HG02571 (cell line): ENCODE data around the gene SDCCAG8.
A peak's percentile ranks its signal among the peaks of the same experiment; 100 is the strongest.

Experiments
- ATAC-seq: cut with Tn5 transposase; IDR thresholded peaks from one replicate; pipeline ENCODE4 v1.9.1; 2021; ENCODE audit warnings: mild to moderate bottlenecking, moderate library complexity; ENCODE audit not compliant: unreplicated experiment

Gene SDCCAG8

DNA sequence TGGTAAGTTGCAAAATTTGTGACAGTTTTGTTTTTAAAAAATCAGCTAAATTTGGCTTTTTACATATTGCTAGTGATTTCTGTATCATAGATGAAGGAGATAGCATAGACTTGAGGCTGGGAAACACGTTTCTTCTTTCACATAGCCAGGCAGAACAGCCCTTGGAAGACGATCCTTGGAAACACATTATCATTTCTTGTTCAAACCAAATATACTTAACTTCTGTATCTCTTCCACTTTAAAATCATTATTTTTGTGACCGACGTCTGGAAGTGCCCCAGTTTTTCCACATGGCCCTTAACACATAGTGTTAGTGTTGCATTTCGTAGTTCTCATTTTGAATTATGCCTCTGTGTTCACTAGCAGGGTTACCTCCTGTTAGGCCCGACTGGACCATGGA is 193.5 kb downstream of the SDCCAG8 start:
- no peak for ATAC-seq

DNA sequence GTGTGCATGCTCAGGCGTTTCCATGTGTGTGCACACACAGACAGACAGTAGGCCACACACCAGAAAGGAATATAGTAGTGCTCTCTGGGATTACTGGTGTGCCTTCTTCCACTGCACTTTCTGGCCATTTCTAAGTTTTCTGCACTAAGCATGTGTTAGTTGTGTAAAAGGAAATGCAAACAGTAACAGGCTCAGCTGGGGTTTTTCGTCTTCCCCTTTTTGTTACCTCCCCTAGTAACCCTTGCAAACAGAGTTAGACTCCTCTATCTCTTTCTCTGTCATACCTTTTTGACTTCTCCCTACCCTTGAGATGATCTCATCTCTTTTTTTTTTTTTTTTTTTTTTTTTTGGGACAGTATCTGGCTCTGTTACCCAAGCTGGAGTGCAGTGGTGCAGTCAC is 196.3 kb downstream of the SDCCAG8 start:
- ATAC-seq: no peak

DNA sequence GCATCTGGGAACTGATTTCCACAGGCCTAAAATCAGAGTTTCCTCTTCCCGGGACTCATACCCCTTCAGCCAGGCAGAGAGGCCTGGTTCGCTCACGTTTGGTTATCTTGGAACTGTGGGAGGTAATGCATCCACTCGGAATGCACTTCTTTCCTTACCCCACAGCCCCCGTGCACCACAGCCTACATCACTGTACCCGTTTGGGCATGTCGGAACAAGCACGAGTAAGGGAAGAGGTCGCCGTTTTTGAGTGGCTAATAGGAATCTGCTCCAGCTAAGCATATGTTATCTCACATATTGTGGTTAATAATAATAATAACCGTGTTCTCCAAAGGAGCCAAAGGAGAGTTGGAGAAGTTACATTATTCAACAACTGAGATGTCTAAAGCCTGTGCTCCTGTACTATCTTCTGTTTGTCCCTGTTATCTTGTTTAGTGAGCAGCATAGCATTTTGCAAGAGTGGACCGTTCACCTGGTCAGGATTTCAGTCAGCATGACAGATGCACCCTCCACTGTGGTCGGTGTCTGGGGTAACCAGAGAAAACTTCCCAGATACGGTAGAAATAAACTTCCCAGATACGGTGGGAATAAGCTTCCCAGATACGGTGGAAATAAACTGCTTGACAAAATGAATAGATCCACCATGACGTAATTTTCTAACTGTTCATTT is 198.6 kb downstream of the SDCCAG8 start:
- no peak for ATAC-seq

DNA sequence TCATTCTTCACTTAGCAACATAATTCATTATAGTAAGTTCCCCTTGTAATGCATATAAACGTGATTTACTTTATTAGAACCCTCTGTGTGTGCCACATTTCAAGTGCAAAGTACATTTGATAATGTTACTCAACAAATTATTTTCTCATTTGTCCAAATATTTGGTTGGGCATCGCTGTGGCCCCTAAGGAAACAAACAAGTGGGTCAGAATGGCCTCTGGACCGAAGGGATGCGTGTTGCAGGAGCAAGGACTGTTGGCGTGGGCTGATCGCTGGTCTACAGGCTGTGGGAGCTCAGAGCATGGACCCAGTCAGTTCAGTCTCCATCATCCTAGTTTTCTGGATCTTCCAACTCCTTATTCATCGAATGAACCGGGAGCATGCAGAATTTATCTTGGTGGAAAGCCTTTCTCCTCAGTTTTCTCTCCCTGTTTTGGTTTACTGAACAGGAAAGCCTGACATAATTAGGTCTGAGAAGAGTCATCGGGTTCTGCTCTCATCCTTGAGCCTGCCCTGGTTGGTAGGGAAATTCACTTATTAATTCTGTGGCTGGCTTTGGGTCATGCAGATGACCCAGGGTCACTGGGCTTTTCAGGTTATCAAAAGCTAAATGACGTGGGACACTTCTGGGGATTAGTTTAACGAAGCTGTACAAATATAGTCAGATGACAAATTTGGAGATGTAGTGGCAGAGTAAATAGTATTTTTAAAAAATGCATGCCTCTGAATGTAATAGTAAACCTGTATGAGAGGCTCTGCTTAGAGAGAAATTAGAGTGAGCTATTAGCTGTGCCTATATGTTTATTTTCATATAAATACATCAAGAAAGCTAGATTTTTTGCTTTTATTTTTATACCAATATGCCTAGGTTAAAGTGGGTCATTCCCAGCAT is 200.2 kb downstream of the SDCCAG8 start:
- ATAC-seq: no peak

DNA sequence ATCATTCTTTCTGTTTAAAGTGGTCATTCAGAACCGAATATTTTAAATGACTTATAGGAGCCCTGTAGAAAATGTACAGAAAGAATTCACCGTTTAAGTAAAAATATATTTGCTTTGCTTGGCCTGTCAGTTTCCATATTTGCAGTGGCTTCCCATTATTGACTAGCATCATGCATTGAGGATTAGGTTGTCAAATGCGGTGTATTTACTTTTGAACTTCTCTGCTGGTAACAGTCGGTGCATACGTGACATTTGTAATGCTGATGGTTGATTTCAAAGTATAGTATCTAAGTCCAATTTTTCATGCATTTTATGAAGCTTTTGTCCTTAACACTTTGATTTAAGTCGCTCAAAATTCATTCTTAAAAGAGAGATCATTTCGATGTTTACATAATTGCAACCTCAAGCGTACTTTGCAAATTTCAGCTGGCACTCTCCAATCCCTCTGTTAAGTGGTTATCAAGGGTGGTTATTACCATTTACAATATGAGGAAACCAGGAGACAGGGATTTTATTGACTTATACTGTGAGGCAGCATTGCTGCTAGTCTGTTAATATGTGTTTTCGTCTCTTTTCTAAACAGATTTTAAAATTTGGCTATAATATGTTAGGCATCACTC is 201.6 kb downstream of the SDCCAG8 start:
- no peak for ATAC-seq

DNA sequence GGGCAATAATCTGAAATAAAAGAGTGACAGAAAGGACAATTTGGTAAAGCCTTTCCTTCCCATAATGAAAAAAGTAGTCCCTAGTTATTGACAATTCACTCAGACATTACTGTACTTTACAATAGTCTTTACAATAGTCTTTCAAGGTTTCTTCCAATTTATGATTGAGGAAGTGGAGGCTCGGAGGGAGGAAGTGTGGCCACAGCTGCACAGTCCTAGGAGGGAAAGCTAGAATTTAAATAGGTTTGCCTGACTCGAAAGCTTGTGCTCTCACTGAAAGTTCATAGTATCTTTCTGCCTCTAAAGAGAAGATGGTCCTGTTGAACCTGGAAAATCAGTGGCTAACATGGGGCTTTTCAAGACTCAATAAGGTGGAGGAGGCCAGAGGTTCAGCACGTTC is 203.2 kb downstream of the SDCCAG8 start:
- ATAC-seq: no peak

DNA sequence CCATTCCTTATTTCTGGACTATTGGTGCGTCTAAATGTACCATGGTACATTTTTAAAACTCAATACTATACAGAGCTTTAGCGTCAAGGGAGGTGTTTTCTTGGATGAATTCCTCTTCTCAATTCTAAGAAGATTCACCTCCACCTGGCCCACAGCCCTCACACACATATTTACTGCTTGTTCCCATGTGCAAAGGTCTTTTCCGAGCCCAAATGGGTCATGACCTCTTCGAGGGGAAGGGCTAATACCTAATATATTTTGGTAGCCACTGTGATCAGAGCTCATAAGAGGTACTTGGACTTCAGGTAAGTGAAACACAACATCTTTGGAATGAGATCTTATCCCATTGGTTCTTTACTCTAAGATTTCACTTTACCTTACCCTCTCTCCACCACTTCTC is 205.9 kb downstream of the SDCCAG8 start:
- no peak for ATAC-seq

DNA sequence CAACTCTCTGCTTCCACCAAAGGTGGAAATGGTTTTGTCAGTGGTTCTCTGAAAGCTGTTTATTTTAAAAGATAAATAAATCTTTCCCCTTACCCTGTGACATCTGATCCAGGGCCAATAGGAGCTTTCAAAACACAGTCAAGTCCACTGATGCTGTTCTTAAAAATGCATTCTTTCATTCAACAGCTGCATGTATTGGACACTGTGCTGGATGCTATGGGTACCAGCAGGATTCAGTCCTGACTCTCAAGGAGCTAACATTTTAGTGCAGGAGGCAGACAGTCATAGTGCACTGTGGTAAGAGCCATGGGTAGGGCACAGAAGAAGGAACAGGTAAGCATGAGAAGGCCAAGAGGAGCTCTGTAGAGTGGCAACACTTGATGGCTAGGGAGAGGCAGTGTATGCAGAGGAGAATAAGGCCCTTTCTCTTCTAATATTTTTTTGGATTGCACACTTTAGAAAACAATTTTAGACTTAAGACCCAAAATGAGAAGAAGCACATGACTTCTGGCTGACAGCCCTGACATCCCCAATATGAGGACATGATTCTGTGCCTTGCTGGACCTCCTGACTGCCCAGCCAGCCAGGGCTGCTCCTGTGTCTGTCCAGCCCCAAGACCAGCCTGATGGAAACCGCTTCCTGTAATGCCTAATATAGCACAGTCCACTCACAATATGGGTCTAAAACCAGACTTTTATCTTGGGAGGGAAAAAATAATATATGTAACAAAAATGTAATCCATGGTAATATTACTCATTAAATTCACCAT is 207.3 kb downstream of the SDCCAG8 start:
- no peak for ATAC-seq

DNA sequence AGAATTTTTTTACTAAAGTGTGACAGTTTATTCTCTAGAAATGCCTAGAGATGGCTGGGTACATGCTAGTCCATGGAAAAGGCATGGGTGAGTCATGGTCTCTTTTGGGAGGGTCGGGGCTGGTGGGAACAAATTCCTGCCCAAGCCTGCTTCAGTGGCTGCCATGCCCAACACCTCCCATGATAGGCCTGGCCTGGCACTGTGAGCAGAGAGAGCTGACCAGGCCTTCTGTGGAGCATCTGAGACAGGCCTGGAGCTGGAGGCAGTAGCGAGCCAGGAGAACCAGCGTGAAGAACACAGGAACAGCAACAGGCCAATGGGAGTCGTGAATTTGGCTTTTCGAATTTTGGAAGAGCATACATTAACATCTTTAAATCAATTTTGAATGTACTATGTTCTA is 209.2 kb downstream of the SDCCAG8 start:
- ATAC-seq: no peak

DNA sequence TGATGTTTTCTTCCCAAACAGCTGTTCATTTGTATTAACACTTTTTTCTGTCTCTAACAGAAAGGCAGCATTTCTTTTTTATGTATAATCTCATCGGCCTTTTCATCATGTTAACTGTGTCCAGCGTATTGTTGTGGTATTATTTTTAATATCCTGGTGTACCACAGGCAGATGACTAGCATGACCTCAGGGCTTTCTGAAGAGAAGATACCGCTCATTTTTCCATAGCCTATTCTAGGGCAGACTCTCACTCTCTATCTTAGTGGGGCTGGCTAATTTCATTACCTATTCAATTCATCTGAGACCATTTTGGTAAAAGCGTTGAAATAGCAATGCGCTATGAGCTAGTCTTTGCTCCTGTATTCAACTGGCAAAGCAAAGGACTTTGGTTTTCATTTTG is 209.9 kb downstream of the SDCCAG8 start:
- ATAC-seq: no peak

DNA sequence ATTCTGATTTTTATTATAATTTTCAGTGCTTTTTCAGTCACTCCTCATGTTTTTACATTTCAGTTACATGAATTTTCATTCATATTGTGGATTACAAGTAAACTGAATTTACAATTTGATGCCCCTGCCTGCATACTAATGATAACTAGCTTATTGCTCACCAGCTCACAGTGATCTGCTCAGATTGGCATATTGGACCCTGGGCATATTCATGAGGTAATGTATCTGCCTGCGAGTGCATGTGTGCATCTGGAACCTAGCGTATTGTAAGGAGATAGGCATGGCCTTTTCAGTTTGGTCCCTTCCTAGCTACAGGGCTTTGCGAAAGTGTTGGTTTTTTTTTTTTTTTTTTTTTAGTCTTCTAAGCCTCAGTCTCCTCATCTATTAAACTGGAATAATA is 213.7 kb downstream of the SDCCAG8 start:
- no peak for ATAC-seq

DNA sequence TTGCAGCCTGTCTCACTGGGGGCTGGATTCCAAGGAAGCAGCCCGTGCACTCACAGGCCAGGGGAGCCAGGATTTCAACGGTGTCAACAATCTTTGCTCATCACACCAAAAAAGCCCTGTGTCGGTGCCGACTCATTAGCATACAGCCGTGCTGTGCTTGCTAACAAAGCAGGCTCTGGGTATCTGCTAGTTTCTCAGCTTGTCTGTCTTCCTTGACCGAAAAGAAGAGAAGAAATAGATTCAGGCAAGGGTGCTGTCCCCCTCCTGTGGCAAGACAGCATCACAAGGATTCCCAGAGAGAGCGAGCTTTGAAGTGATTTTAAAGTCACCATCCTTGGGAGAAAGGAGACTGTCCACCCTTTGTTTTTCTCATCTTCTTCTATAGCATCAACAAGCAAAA is 214.7 kb downstream of the SDCCAG8 start:
- ATAC-seq: no peak

DNA sequence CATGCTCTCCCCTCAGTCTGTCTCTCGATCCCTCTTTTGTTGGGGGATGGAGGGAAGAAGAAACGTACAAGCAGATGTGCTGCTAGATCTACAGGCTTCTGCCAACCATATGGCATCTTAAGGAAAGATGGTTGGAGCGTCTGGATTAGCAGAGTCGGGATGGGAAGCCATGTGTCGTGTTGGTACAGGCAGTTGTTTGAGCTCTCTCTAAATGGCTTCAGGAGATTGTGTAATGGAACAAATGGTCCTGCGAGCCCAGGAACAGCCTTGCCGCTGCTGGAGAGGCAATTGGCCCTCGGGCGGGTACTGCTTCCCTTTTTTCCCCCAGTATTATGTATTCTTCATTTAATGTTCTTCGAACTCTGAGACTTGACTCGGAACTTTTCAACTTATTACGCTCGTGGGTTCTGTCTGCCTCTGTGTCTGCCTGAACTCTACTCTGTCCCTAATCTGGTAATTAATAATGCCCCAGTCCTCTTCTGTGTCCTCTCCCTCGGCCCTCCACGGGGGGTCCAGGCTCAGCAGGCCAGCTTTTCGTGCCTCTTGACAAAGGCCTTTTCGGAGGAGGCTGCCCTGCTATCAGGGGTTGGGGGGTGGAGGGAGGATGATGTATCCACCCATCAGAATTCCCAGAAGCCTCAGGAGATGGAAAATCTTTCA is 215.3 kb downstream of the SDCCAG8 start:
- ATAC-seq: no peak

DNA sequence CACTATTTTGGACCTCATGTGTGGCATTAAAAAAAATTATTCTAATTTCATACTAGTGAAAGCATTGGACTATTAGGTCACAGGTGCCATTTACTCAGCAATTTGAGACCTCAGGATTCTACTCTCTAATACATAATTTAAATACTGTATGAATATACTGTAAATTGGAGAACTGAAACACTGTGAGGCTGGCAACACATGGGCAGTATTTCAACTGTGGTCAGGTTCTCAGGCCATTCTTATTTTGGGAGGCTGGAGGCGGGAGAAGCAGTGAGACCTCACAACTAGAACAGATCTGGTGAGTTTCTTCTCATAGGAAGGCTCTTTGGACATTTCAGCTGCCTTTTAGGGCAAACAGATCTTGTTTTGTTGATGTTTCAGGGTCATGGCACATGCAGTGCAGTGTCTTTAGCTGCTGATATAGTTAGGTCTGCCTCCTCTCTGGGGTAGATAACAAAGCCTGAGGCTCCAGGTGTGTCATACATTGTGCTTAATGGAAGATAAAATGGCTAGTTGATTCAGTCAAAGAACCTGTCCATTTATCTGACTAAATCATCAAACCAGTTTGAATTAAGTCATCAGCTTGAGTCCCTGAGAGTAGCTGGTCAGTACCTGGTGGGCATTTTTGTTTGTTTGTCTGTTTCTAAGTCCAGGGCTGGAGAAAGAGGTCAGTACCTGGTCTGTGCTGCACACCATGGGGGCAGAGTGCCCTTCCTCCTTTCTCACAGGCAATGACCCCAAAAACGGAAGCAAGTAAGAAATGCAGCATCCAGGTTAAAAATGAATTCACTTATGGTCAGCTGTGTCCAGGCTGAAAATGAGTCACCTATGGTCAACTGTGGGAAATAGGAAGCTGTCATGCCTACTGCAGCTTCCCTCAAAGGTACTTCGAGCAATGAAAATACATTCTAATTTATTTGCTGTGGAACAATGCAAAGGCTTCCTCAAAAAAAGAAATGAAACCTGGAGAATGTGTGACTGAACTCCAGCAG is 216.2 kb downstream of the SDCCAG8 start:
- peak; percentile 78 for ATAC-seq

DNA sequence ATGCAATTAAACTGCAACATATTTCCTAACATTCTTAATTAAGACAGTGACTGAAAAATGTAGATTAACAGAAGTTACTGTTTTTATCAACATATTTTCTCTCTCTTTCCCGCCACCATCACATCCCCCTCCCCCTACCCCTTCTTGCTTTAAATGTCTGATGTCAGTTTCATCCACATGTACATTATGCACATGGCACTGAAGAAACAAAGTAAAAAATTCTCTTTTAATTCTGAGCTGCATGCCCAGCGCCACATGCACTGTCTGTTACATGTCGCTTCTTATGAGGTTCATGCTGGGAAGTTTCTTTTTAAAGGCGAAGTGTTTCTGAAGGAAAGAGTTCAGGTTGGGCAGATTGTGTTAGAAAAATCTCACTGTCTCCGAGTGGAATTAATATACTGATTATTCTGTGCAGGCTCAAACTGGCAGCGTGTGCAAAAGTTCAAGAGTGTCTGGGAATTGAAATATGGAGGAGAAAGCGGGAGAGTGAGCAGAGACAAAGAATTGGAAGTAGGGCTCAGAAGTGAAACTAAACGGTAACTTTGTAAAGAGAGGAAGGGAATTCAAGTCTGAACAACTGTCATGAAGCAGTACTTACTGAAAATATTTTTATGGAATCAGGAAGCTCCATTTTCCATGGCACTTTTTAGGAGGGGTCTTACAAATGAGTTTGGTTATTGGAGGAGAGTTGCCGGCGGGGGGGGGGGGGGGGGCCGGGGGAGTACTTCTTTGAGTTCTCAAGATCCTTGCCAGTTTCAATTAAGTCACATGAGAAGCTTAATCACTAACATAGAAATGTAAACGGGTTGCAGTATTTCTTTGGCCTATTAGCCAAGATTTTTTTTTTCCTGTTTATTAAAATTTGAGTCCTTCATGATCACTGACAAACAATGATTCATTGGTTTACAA is 217.6 kb downstream of the SDCCAG8 start:
- ATAC-seq: no peak

DNA sequence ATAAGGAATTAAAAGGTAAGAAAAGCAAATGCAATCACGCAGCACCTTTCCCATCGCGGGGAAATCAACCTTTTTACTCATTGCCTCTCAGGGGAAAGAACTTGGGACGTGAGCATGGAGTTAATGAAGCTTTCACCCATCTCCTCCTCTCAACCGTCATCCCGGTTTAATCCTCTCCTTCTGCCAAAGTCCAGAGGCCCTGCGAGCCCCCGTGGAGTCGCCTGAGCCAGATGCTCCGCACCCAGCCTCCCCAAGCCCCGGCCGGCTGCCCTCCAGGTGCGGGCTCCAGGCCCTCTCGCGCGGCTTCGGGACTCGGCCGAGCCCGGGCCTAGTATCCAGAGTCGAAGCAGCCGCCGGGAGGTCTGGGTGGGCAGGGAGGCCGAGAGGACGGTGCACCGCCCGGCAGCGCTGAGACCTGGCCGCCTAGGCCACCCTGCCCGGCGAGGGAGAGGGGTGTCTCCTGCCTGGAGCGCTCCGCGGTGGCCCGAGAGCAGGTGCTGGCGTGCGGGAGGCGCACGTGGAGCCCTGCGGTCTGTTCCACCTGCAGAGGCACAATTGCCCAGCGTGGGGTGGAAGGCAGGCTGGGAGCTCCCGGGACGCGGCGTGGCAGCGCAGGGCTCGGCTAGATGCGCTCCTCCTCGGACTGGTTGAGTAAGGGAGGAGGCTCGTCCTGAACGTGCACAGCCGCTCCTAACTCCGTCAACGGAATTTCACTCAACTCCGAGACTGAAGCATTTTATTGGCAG is 218.5 kb downstream of the SDCCAG8 start:
- ATAC-seq: no peak

DNA sequence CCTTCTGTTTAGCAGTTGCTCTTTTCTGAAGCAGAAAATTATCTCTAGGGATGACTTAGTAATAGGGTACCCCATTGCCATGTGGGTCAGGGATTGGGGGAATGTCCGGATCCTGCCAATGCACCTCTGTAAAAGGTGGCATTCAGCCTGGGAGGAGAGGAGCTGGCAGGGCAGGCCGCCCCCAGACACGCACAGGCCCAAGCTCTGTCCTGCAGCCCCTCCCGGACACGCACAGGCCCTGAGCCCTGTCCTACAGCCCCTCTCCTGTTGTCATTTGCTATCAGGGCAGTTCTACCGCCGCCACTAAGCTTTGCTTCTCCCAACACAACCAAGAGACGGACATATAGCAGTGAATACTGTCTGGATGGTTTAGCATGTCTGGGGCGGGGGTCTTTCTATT is 219.1 kb downstream of the SDCCAG8 start:
- no peak for ATAC-seq

DNA sequence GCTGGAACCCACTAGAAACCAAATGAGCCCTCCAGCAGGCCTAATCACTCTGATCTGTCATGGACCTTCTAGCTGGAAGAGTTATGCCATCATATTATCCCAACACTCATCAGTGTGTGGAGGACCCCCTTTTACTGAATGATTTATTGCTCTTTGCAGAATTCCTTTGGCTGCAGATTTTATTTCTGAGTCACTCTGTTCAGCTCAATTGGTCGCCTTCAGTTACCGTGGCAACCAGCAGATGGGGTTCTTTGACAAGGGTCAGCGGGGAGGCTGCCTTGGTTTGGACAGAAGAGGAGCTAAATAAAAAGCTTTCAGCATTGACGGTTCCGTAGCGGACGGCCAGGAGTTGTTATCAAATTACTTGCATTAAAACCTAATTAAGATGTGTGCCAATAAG is 220.1 kb downstream of the SDCCAG8 start:
- ATAC-seq: no peak
